Measurements from ENCODE around the gene PADI2. TPM values are rescaled to one million over a fixed set of nuclear protein-coding genes. Genes with fewer than 3 reads are reported as not detected.
A peak's percentile ranks its signal among the peaks of the same experiment; 100 is the strongest.

Gene PADI2
- 1.4 TPM for polyA plus RNA-seq (2013, experiment 1 of 2)
- 1.7 TPM for polyA plus RNA-seq (2013, experiment 2 of 2)

- Histone ChIP-seq H3K27ac (ENCODE audit: low read depth, low read length) (no peak within 1 kb of the TSS), H3K9me3 (ENCODE audit: insufficient read depth, low read depth, low read length) (no peaks in the 10 kb centered on the region), H3K4me3 (ENCODE audit: low read length) (peak within 1 kb of the TSS; percentile 69), H3K27me3 (ENCODE audit: insufficient read depth, low read length) (peaks cover 32% of the 10 kb centered on the region), H3K4me1 (ENCODE audit: insufficient read depth, low read length) (no peaks in the 10 kb centered on the region), H3K9ac (ENCODE audit: low read depth, low read length) (no peak within 1 kb of the TSS), H3K36me3 (ENCODE audit: insufficient read depth, low read length) (no peaks in the 10 kb centered on the region)
- under 1% methylated on average over 58 of the region's 58 CpGs for WGBS
Measured at GRCh38 chr1:17119076-17119772, at the start of gene PADI2. TSS of gene PADI2 (minus strand) at chr1:17119451. CDS start at chr1:17119371, 80 bp downstream.

DNA sequence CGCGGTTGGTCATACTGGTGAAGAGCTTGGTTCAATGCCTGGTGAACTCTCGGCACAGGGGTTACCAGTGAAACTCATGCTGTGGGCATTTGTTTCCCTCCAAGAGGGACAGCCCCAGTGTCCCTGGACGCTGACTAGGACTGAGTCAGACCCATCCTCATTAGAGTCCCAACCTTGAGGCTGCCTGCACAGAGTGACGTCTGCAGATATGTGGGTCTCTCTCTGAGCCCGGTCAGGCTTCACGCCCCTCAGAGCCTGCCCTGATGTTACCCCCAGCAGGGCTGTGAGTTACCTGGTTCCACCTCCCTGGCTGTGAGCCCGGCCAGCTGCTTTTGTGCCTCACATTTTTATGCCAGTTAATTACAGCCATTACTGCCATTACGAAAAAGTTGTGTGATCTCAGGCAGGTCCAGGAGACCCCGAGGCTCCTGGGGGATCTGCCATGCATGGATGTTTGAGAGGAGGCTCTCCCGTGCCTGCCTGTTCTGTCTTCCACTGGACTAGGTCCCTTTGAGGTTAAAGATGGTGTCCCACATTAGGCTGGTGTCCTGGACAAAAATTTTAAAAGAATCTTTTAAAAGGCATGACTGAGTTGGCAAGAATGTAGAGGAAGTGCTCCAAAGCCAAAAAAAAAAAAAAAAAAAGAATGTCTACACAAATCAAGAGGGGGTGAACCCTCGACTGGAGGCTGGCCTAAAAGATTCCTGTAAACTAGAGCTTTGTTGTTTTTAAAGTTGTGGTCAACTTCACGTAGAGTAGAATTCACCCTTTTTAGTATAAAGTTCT lies 49.0 kb upstream of the PADI2 start:
- Histone ChIP-seq H3K27me3 (ENCODE audit: insufficient read depth, low read length) (no peaks in the 10 kb centered on the region), H3K27ac (ENCODE audit: low read depth, low read length) (no peak overlapping the region), H3K9ac (ENCODE audit: low read depth, low read length) (no peak overlapping the region), H3K4me1 (ENCODE audit: insufficient read depth, low read length) (peaks cover 8% of the 10 kb centered on the region), H3K9me3 (ENCODE audit: insufficient read depth, low read depth, low read length) (no peaks in the 10 kb centered on the region), H3K36me3 (ENCODE audit: insufficient read depth, low read length) (no peaks in the 10 kb centered on the region), H3K4me3 (ENCODE audit: low read length) (no peak overlapping the region)
- 77% methylated on average over 13 of the region's 13 CpGs for WGBS

DNA sequence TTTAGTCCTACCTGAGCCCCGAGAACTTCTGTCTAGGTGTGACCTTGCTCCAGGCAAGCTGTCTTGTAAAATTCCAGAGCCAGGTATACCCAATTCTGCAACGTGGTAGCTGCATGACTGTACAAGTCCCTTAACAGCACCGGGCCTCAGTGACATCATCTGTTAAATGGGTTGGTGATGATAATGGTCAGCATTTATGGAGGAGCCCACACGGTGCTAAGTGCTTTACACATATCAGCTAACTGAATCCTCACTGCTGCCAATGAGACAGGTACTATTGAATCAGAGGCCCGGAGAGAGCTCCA lies 48.5 kb upstream of the PADI2 start:
- H3K4me1 ChIP-seq (ENCODE audit: insufficient read depth, low read length) = peaks cover 8% of the 10 kb centered on the region
- H3K36me3 ChIP-seq (ENCODE audit: insufficient read depth, low read length) = no peaks in the 10 kb centered on the region
- H3K27ac ChIP-seq (ENCODE audit: low read depth, low read length) = no peak overlapping the region
- H3K9ac ChIP-seq (ENCODE audit: low read depth, low read length) = no peak overlapping the region
- H3K9me3 ChIP-seq (ENCODE audit: insufficient read depth, low read depth, low read length) = no peaks in the 10 kb centered on the region
- no peak overlapping the region for H3K4me3 ChIP-seq (ENCODE audit: low read length)
- no peaks in the 10 kb centered on the region for H3K27me3 ChIP-seq (ENCODE audit: insufficient read depth, low read length)
- 88% methylated on average over 5 of the region's 5 CpGs for whole genome bisulfite sequencing

GRCh38 chr1:17167041-17167785 lies 48.0 kb upstream of the PADI2 start:
- Histone ChIP-seq H3K36me3 (ENCODE audit: insufficient read depth, low read length) (no peaks in the 10 kb centered on the region), H3K4me1 (ENCODE audit: insufficient read depth, low read length) (peaks cover 8% of the 10 kb centered on the region), H3K9ac (ENCODE audit: low read depth, low read length) (no peak overlapping the region), H3K4me3 (ENCODE audit: low read length) (no peak overlapping the region), H3K9me3 (ENCODE audit: insufficient read depth, low read depth, low read length) (no peaks in the 10 kb centered on the region), H3K27me3 (ENCODE audit: insufficient read depth, low read length) (no peaks in the 10 kb centered on the region), H3K27ac (ENCODE audit: low read depth, low read length) (no peak overlapping the region)
- WGBS = 7% methylated on average over 4 of the region's 4 CpGs

DNA sequence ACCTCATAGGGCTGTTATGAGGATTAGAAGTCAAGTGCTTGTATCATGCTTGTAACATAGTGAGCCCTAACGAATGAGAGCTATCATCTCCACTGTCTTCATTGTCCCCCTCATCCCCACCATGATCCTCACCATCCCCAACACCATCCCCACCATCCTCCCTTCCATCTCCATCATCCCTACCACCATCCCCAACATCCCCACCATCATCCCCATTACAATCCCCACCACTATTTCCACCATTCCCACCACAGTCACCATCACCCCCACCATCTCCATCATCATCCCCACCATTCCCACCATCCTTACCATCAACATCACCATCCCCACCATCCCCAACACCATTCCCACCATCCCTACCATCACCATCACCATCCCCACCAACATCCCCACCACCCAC lies 46.6 kb upstream of the PADI2 start:
- WGBS = 92% methylated on average over 1 of the region's 1 CpG
- Histone ChIP-seq H3K4me1 (ENCODE audit: insufficient read depth, low read length) (peaks cover 8% of the 10 kb centered on the region), H3K27me3 (ENCODE audit: insufficient read depth, low read length) (no peaks in the 10 kb centered on the region)

DNA sequence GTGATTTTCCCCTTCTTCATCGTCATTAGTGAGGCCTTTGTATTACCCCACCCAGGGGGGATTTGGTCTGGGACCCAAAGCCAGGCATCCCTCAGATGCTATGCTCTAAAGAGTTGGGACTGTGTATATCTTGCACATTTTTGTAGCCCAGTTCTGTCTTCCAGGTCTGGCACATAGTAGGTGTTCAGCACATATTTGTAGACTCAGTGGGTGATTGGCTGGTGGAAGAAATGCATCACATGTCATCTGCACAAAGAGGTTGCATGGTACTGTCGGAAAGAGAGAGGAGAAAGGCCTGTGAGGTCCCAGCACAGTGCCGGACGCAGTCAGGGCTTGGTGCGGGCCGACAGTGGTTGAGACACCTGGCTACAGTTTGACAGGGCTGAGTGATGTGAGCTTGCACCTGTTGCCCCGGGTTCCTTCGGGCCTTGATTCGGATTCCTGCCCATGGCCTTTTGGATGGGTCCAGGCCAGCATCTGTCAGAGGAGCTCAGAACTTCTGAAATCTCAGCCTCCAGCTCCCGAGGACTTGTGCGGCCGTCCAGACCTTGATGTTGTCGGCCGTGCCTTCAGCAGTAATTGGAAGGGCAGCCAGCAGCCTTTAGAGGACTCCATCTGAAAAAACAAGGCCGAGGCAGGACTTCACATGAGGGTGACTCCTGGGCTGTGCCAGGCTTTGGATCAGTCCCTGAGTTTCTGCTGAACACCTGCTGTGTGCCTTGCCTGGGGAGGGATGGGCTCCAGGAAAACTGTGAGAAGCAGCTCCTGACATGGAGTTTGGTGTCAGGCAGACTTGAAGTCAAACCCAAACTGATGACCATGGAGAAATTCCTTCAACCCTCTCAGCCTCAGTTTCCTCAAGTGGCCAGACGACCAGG lies 44.8 kb upstream of the PADI2 start:
- Histone ChIP-seq H3K27me3 (ENCODE audit: insufficient read depth, low read length) (no peaks in the 10 kb centered on the region), H3K27ac (ENCODE audit: low read depth, low read length) (no peak overlapping the region)
- 90% methylated on average over 16 of the region's 16 CpGs for WGBS

More for the DNA sequence above, 46.6 kb upstream of the PADI2 start:
- H3K36me3 ChIP-seq (ENCODE audit: insufficient read depth, low read length) = no peaks in the 10 kb centered on the region
- no peak overlapping the region for H3K27ac ChIP-seq (ENCODE audit: low read depth, low read length)
- H3K9ac ChIP-seq (ENCODE audit: low read depth, low read length) = no peak overlapping the region
- no peak overlapping the region for H3K4me3 ChIP-seq (ENCODE audit: low read length)
- no peaks in the 10 kb centered on the region for H3K9me3 ChIP-seq (ENCODE audit: insufficient read depth, low read depth, low read length)

GRCh38 chr1:17163371-17163770 lies 44.1 kb upstream of the PADI2 start:
- H3K4me3 ChIP-seq (ENCODE audit: low read length) = no peak overlapping the region
- H3K4me1 ChIP-seq (ENCODE audit: insufficient read depth, low read length) = peaks cover 14% of the 10 kb centered on the region
- H3K27ac ChIP-seq (ENCODE audit: low read depth, low read length) = no peak overlapping the region
- WGBS = 93% methylated on average over 7 of the region's 7 CpGs
- no peaks in the 10 kb centered on the region for H3K27me3 ChIP-seq (ENCODE audit: insufficient read depth, low read length)
- no peak overlapping the region for H3K9ac ChIP-seq (ENCODE audit: low read depth, low read length)
- no peaks in the 10 kb centered on the region for H3K9me3 ChIP-seq (ENCODE audit: insufficient read depth, low read depth, low read length)
- H3K36me3 ChIP-seq (ENCODE audit: insufficient read depth, low read length) = no peaks in the 10 kb centered on the region

More for the DNA sequence above, 44.8 kb upstream of the PADI2 start:
- H3K4me3 ChIP-seq (ENCODE audit: low read length) = no peak overlapping the region
- peaks cover 14% of the 10 kb centered on the region for H3K4me1 ChIP-seq (ENCODE audit: insufficient read depth, low read length)
- no peaks in the 10 kb centered on the region for H3K36me3 ChIP-seq (ENCODE audit: insufficient read depth, low read length)
- no peaks in the 10 kb centered on the region for H3K9me3 ChIP-seq (ENCODE audit: insufficient read depth, low read depth, low read length)
- H3K9ac ChIP-seq (ENCODE audit: low read depth, low read length) = no peak overlapping the region

GRCh38 chr1:17162941-17163340 lies 43.7 kb upstream of the PADI2 start:
- H3K27ac ChIP-seq (ENCODE audit: low read depth, low read length) = no peak overlapping the region
- peaks cover 14% of the 10 kb centered on the region for H3K4me1 ChIP-seq (ENCODE audit: insufficient read depth, low read length)
- H3K27me3 ChIP-seq (ENCODE audit: insufficient read depth, low read length) = no peaks in the 10 kb centered on the region
- no peaks in the 10 kb centered on the region for H3K36me3 ChIP-seq (ENCODE audit: insufficient read depth, low read length)
- H3K9ac ChIP-seq (ENCODE audit: low read depth, low read length) = no peak overlapping the region
- H3K9me3 ChIP-seq (ENCODE audit: insufficient read depth, low read depth, low read length) = no peaks in the 10 kb centered on the region
- H3K4me3 ChIP-seq (ENCODE audit: low read length) = no peak overlapping the region
- WGBS = 90% methylated on average over 7 of the region's 7 CpGs

- WGBS = 92% methylated on average over 20 of the region's 20 CpGs
- no peak overlapping the region for H3K4me3 ChIP-seq (ENCODE audit: low read length)
- no peaks in the 10 kb centered on the region for H3K27me3 ChIP-seq (ENCODE audit: insufficient read depth, low read length)
- no peaks in the 10 kb centered on the region for H3K36me3 ChIP-seq (ENCODE audit: insufficient read depth, low read length)
- peaks cover 3% of the 10 kb centered on the region; the same call in 1 of the 2 replicates for H3K9me3 ChIP-seq (ENCODE audit: insufficient read depth, low read depth, low read length)
- no peak overlapping the region for H3K9ac ChIP-seq (ENCODE audit: low read depth, low read length)
- H3K4me1 ChIP-seq (ENCODE audit: insufficient read depth, low read length) = peaks cover 11% of the 10 kb centered on the region; the same call in 1 of the 2 replicates
- no peak overlapping the region for H3K27ac ChIP-seq (ENCODE audit: low read depth, low read length)
Measured at GRCh38 chr1:17161926-17162800, 42.9 kb upstream of the PADI2 start.

Measured in HUES64 (cell line).